Calu3 (cell line): ENCODE data around the gene EIF1. TPM values are rescaled to one million over a fixed set of nuclear protein-coding genes. Genes with fewer than 3 reads are reported as not detected.

Experiments used
- BruUV-seq: library from RNA; stranded (reverse); fragments of 400-500 nt; replicated peaks from 2 replicates; lab custom pipeline; 2021; lab: Mats Ljungman, UMichigan
- CTCF ChIA-PET: fragments of 300-600 bp; sonication (Branson Sonifier 250); formaldehyde crosslinking; loops from one replicate; lab custom pipeline; 2022; ENCODE audit warnings: antibody characterized with exemption; lab: Charles Lee
- DNase-seq: peaks from one replicate; pipeline ENCODE4 v3.0.0; 2022
- H3K27ac Mint-ChIP-seq: one replicate; pipeline ENCODE4 v1.8.0; 2022; ENCODE audit warnings: mixed read lengths; ENCODE audit not compliant: unreplicated experiment
- H3K27me3 Mint-ChIP-seq: one replicate; pipeline ENCODE4 v1.8.0; 2022; ENCODE audit warnings: mixed read lengths; ENCODE audit not compliant: unreplicated experiment
- H3K36me3 Mint-ChIP-seq: one replicate; pipeline ENCODE4 v1.8.0; 2022; ENCODE audit warnings: mild to moderate bottlenecking, moderate library complexity, mixed read lengths; ENCODE audit not compliant: insufficient read depth, unreplicated experiment
- H3K4me1 Mint-ChIP-seq: one replicate; pipeline ENCODE4 v1.8.0; 2022; ENCODE audit warnings: mild to moderate bottlenecking, low read depth, mixed read lengths; ENCODE audit not compliant: unreplicated experiment
- H3K4me3 Mint-ChIP-seq: one replicate; pipeline ENCODE4 v1.8.0; 2022; ENCODE audit warnings: mild to moderate bottlenecking, low read depth, moderate library complexity, mixed read lengths; ENCODE audit not compliant: unreplicated experiment
- H3K9me3 Mint-ChIP-seq: one replicate; pipeline ENCODE4 v1.8.0; 2022; ENCODE audit warnings: low read depth, mixed read lengths; ENCODE audit not compliant: unreplicated experiment
- intact Hi-C: fragments of 100-400 bp; cut with micrococcal nuclease; formaldehyde crosslinking; loops from one replicate; pipeline ENCODE4 v1.10.0; 2022; ENCODE audit not compliant: unreplicated experiment
- total RNA-seq: library from RNA; stranded (reverse); gene quantifications from 2 replicates; pipeline ENCODE4 v1.2.3, GENCODE V29; 2022
- TF ChIP-seq, protein P1 (sequence below): fragments of 200-600 bp; IDR thresholded peaks from one replicate; pipeline ENCODE4 v1.8.0; 2022; ENCODE audit warnings: antibody characterized with exemption; ENCODE audit not compliant: unreplicated experiment

Gene EIF1
- total RNA-seq, 1 experiment from 2014 or later: 937 TPM

DNA sequence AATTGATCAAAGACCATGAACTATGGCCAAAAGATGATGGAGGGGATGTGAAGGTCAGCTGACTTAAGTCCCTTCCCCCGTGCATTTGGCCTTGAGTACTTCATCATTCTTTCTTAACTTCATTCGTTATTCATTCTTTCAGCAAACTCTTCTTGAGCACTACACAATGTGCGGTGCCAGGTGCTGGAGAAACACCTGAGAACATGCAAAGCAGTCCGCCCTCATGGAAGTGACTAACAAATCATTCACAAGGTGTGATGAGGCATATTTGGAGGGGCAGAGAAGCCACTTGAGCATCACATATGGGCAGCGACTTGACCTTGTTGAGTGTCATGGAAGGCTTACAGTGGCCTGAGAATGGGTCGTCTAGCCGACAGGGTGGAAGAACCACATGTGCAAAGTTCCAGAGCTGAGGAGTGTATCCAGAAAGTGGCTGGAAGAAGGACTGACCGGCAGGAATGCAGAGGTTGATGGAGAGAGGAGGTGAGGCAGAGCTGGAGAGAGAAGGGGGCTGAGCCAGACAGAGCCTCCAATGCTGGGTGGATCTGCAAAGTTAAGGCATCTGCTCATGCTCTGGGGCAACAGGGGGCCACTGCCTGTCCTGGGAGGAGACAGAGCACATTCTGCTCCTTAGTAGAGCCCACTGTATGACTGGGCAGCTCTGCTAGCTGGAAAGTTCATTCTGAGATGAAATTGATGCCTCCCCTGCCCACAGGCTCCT is 25.1 kb upstream of the EIF1 start:
- DNase-seq: no peak
- TF ChIP-seq, protein P1, sequence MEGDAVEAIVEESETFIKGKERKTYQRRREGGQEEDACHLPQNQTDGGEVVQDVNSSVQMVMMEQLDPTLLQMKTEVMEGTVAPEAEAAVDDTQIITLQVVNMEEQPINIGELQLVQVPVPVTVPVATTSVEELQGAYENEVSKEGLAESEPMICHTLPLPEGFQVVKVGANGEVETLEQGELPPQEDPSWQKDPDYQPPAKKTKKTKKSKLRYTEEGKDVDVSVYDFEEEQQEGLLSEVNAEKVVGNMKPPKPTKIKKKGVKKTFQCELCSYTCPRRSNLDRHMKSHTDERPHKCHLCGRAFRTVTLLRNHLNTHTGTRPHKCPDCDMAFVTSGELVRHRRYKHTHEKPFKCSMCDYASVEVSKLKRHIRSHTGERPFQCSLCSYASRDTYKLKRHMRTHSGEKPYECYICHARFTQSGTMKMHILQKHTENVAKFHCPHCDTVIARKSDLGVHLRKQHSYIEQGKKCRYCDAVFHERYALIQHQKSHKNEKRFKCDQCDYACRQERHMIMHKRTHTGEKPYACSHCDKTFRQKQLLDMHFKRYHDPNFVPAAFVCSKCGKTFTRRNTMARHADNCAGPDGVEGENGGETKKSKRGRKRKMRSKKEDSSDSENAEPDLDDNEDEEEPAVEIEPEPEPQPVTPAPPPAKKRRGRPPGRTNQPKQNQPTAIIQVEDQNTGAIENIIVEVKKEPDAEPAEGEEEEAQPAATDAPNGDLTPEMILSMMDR: no peak
- no TSS peak for BruUV-seq
- no peaks in the 10 kb centered on the region for H3K27me3 Mint-ChIP-seq
- H3K9me3 Mint-ChIP-seq: no peaks in the 10 kb centered on the region
- peaks cover 59% of the 10 kb centered on the region for H3K4me1 Mint-ChIP-seq
- intact Hi-C loops: loop anchor here (2.0 to 10.0 kb wide), 3 partner anchors 249 to 861 kb away; no protein-coding TSS in a partner anchor
- H3K4me3 Mint-ChIP-seq: no peak overlapping the region
- CTCF ChIA-PET: interaction anchor here (0.6 to 8.5 kb wide), 11 partner anchors 13 to 754 kb away, joined by 3 to 245 read pairs (median 12); partner anchors contain the start of genes EIF1 and KRT19
- H3K27ac Mint-ChIP-seq: no peak overlapping the region
- H3K36me3 Mint-ChIP-seq: peaks cover 29% of the 10 kb centered on the region

DNA sequence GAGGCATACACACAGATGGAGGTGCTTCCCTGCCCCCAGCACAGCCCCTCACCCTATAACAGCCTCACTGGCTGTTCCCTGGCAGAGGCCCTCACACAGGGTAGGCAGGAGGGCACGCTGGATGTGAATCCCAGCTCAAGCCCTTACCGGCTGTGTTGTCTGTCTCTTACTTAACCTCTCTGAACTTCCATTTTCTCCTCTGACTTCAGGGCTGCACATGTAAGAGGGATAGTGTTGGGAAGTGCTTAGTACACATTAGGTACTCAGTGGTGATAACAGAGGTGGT is 24.6 kb upstream of the EIF1 start:
- TF ChIP-seq, protein P1: no peak
- H3K9me3 Mint-ChIP-seq: no peaks in the 10 kb centered on the region
- BruUV-seq: TSS peak; percentile 14
- H3K4me1 Mint-ChIP-seq: peaks cover 64% of the 10 kb centered on the region
- CTCF ChIA-PET: interaction anchor here (0.6 to 8.5 kb wide), 6 partner anchors 13 to 168 kb away, joined by 3 to 245 read pairs (median 20); partner anchors contain the start of genes EIF1 and KRT19
- intact Hi-C loops: loop anchor here (10.0 kb wide), 2 partner anchors 249 to 339 kb away; no protein-coding TSS in a partner anchor
- no peak overlapping the region for H3K27ac Mint-ChIP-seq
- H3K36me3 Mint-ChIP-seq: peaks cover 29% of the 10 kb centered on the region
- no peak overlapping the region for H3K4me3 Mint-ChIP-seq
- DNase-seq: no peak
- no peaks in the 10 kb centered on the region for H3K27me3 Mint-ChIP-seq

DNA sequence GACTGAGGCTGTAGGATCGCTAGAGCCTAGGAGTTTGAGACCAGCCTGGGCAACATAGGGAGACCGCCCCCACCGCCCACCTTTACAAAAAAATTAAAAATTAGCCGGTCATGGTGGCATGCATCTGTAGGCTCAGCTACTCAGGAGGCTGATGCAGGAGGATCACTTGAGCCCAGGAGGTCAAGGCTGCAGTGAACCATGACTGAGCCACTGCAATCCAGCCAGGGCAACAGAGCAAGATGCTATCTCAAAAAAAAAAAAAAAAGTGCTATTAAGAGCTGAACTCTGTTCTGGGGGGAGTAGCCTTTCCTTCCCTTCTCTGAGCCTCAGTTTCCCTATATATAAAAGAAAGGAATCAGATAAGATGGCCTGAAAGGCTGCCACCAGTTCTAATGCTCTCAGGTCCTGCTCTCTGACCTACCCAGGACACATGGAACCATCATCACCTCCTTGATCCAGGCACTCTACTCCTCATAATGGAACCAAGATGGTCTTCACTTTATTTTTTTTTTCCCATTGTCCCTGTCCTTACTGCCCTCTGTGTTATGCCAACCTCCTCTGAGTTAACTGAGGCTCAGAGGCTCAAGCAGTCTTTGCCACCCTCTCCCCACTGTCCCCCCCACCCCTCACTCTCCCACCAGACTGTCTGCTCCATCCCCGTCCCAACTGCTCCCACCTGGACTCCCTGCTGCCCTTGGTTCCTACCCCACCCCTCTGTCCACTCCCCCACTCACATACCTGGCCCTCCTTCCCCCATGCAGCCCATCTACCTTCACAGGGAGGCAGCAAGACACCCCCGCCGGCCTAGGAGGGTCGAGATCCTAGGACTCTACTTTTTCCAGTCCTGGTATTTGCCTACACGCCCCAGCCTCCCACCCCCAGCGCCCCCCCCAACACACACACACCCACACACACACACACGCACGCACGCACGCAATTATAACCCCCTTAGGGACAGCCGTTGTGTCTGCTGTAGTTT is 23.8 kb upstream of the EIF1 start:
- Mint-ChIP-seq H3K4me1 (peaks cover 70% of the 10 kb centered on the region), H3K36me3 (peaks cover 29% of the 10 kb centered on the region), H3K27ac (peak overlapping the region; percentile 95), H3K27me3 (no peaks in the 10 kb centered on the region), H3K9me3 (no peaks in the 10 kb centered on the region), H3K4me3 (peak overlapping the region; percentile 77)
- TF ChIP-seq, protein P1: no peak
- intact Hi-C loops: loop anchor here (5.0 to 10.0 kb wide), 4 partner anchors 250 to 808 kb away; no protein-coding TSS in a partner anchor
- DNase-seq: no peak
- CTCF ChIA-PET: interaction anchor here (0.6 to 8.5 kb wide), 42 partner anchors 9 to 1045 kb away, joined by 3 to 245 read pairs (median 6); partner anchors contain the start of genes EIF1, KRT17 and KRT19
- BruUV-seq: no TSS peak
